Endodermal cell (in vitro differentiated cells): ENCODE measurements around the gene TMEM108. TPM values are rescaled to one million over a fixed set of nuclear protein-coding genes. Genes with fewer than 3 reads are reported as not detected.

Experiments
- DNase-seq: peaks from one replicate; pipeline ENCODE4 v3.0.0-alpha.2; 2017
- H3K27ac ChIP-seq: 2 replicates; pipeline ENCODE4 v1.5.1; 2013; ENCODE audit warnings: mild to moderate bottlenecking, low read depth, low read length, moderate library complexity
- H3K27me3 ChIP-seq: 2 replicates; pipeline ENCODE4 v1.6.1; 2013; ENCODE audit warnings: mild to moderate bottlenecking, low read length, moderate library complexity; ENCODE audit not compliant: insufficient read depth, control insufficient read depth, poor library complexity, severe bottlenecking
- H3K36me3 ChIP-seq: 2 replicates; pipeline ENCODE4 v1.7.0; 2013; ENCODE audit warnings: mild to moderate bottlenecking, low read length, moderate library complexity; ENCODE audit not compliant: control insufficient read depth, insufficient read depth
- H3K4me1 ChIP-seq: one replicate; pipeline ENCODE4 v1.7.0; 2013; ENCODE audit warnings: low read length; ENCODE audit not compliant: control insufficient read depth, insufficient read depth
- H3K4me3 ChIP-seq: 2 replicates; pipeline ENCODE4 v1.5.1; 2013; ENCODE audit warnings: mild to moderate bottlenecking, low read length, moderate library complexity
- H3K9ac ChIP-seq: 2 replicates; pipeline ENCODE4 v1.6.1; 2013; ENCODE audit warnings: mild to moderate bottlenecking, low read length, moderate library complexity; ENCODE audit not compliant: poor library complexity, severe bottlenecking; ENCODE audit errors: extremely low read depth
- H3K9me3 ChIP-seq: 2 replicates; pipeline ENCODE4 v1.6.1; 2013; ENCODE audit warnings: mild to moderate bottlenecking, low read length, moderate library complexity; ENCODE audit not compliant: control insufficient read depth
- H3K27ac Mint-ChIP-seq: 2 replicates; pipeline ENCODE4 v1.8.0; 2020; ENCODE audit warnings: mixed read lengths
- H3K27me3 Mint-ChIP-seq: 2 replicates; pipeline ENCODE4 v1.8.0; 2021; ENCODE audit warnings: mild to moderate bottlenecking, mixed read lengths; ENCODE audit not compliant: insufficient read depth
- H3K36me3 Mint-ChIP-seq: 2 replicates; pipeline ENCODE4 v1.8.0; 2020; ENCODE audit warnings: low read depth, mixed read lengths
- H3K4me1 Mint-ChIP-seq: 2 replicates; pipeline ENCODE4 v1.8.0; 2020; ENCODE audit warnings: mixed read lengths
- H3K4me3 Mint-ChIP-seq: 2 replicates; pipeline ENCODE4 v1.8.0; 2020; ENCODE audit warnings: mild to moderate bottlenecking, moderate library complexity, mixed read lengths
- H3K9me3 Mint-ChIP-seq: 2 replicates; pipeline ENCODE4 v1.8.0; 2020; ENCODE audit warnings: mild to moderate bottlenecking, mixed read lengths
- CTCF ChIP-seq: fragments of 200-600 bp; sonication (generic); conservative IDR thresholded peaks from 2 replicates; pipeline ENCODE4 v1.5.0; 2021; ENCODE audit warnings: antibody characterized with exemption, mild to moderate bottlenecking
- WGBS, 2 experiments: methylation state at CpG; one replicate each; pipeline versions ENCODE4 v1.1.5 to v1.1.7; 2013; ENCODE audit warnings: missing lambda C conversion rate in 2 of 2, mixed read lengths in 1 of 2; ENCODE audit not compliant: insufficient coverage in 1 of 2, insufficient read length in 1 of 2; 5-methylcytosine and 5-hydroxymethylcytosine counted together
- total RNA-seq, 2 donors: library from RNA; stranded (reverse); fragmentation: NEBNext Ultra II Directional in 1 of 2; extraction: Animal tissue kit (Norgen Biotek cat#: 25700) in 1 of 2; gene quantifications; 2 replicates in 1 of 2; 3 replicates in 1 of 2; pipeline ENCODE4 v1.2.1, GENCODE V29; 2021

The TMEM108 gene
- total RNA-seq, 2 donors from 2014 or later: 4.8 to 7.9 TPM

GRCh38 chr3:133354721-133355120 is 316.5 kb downstream of the TMEM108 start:
- Mint-ChIP-seq H3K27me3 (no peaks in the 10 kb centered on the region), H3K36me3 (no peaks in the 10 kb centered on the region), H3K4me1 (no peaks in the 10 kb centered on the region), H3K9me3 (peaks cover 11% of the 10 kb centered on the region), H3K27ac (no peak overlapping the region), H3K4me3 (no peak overlapping the region)
- H3K36me3 ChIP-seq: no peaks in the 10 kb centered on the region
- WGBS, 2 experiments: 91 to 100% methylated on average over 2 to 4 of the region's 4 CpGs
- DNase-seq: no peak
- peaks cover 6% of the 10 kb centered on the region for H3K9me3 ChIP-seq
- no peak for TF ChIP-seq CTCF
- H3K4me1 ChIP-seq: no peaks in the 10 kb centered on the region
- no peak overlapping the region for H3K9ac ChIP-seq
- H3K27me3 ChIP-seq: no peaks in the 10 kb centered on the region
- H3K27ac ChIP-seq: no peak overlapping the region
- no peak overlapping the region for H3K4me3 ChIP-seq

GRCh38 chr3:133360476-133360875 is 322.3 kb downstream of the TMEM108 start:
- H3K27ac Mint-ChIP-seq: no peak overlapping the region
- H3K4me1 ChIP-seq: no peaks in the 10 kb centered on the region
- H3K27ac ChIP-seq: no peak overlapping the region
- no peaks in the 10 kb centered on the region for H3K27me3 ChIP-seq
- peaks cover 11% of the 10 kb centered on the region for H3K9me3 Mint-ChIP-seq
- no peaks in the 10 kb centered on the region for H3K36me3 ChIP-seq
- no peak for DNase-seq
- TF ChIP-seq CTCF: no peak
- no peak overlapping the region for H3K4me3 Mint-ChIP-seq
- 86 to 100% methylated on average over 2 of the region's 2 CpGs for WGBS, 2 experiments
- H3K4me1 Mint-ChIP-seq: peaks cover 2% of the 10 kb centered on the region
- H3K9ac ChIP-seq: no peak overlapping the region
- H3K4me3 ChIP-seq: no peak overlapping the region
- no peaks in the 10 kb centered on the region for H3K36me3 Mint-ChIP-seq
- H3K9me3 ChIP-seq: peaks cover 6% of the 10 kb centered on the region
- no peaks in the 10 kb centered on the region for H3K27me3 Mint-ChIP-seq

- Mint-ChIP-seq H3K27me3 (no peaks in the 10 kb centered on the region), H3K4me1 (peaks cover 2% of the 10 kb centered on the region), H3K9me3 (peaks cover 8% of the 10 kb centered on the region), H3K27ac (no peak overlapping the region), H3K4me3 (no peak overlapping the region), H3K36me3 (no peaks in the 10 kb centered on the region)
- TF ChIP-seq CTCF: no peak
- no peaks in the 10 kb centered on the region for H3K36me3 ChIP-seq
- DNase-seq: no peak
- no peaks in the 10 kb centered on the region for H3K4me1 ChIP-seq
- H3K27me3 ChIP-seq: no peaks in the 10 kb centered on the region
- no peak overlapping the region for H3K27ac ChIP-seq
- H3K4me3 ChIP-seq: no peak overlapping the region
- H3K9ac ChIP-seq: no peak overlapping the region
- 87 to 100% methylated on average over 1 to 2 of the region's 2 CpGs for WGBS, 2 experiments
- peaks cover 6% of the 10 kb centered on the region for H3K9me3 ChIP-seq
Measured at GRCh38 chr3:133361011-133361410, 322.8 kb downstream of the TMEM108 start.
